ENCODE results near the gene IGFL3.

GRCh38 chr19:46089432-46089831, 35.1 kb downstream of the IGFL3 start:
- no peak for TF ChIP-seq SP1 (CRISPR knock-in tag; conservative IDR thresholded peaks at IDR 0.05)
- TF ChIP-seq CTCF (IDR thresholded peaks at IDR 0.05): no peak
- no peak for TF ChIP-seq FOXP4 (CRISPR knock-in tag; IDR thresholded peaks at IDR 0.05)
- no peak for TF ChIP-seq USF2 (CRISPR knock-in tag; IDR thresholded peaks at IDR 0.05)
- TF ChIP-seq ATF2 (CRISPR knock-in tag; IDR thresholded peaks at IDR 0.05; ENCODE audit: borderline replicate concordance, low read depth): no peak
- TF ChIP-seq JUN (CRISPR knock-in tag; IDR thresholded peaks at IDR 0.05): no peak
- no peak for TF ChIP-seq PRDM15 (CRISPR knock-in tag; IDR thresholded peaks at IDR 0.05)
- no peak for TF ChIP-seq ZSCAN18 (CRISPR knock-in tag; IDR thresholded peaks at IDR 0.05)
- TF ChIP-seq CREB1 (CRISPR knock-in tag; IDR thresholded peaks at IDR 0.05): no peak
- TF ChIP-seq ZNF423 (CRISPR knock-in tag; IDR thresholded peaks at IDR 0.05): no peak
- no peak for TF ChIP-seq ESRRA (CRISPR knock-in tag; IDR thresholded peaks at IDR 0.05; ENCODE audit: borderline replicate concordance)
- TF ChIP-seq SMAD4 (CRISPR knock-in tag; IDR thresholded peaks at IDR 0.05): no peak

Data from WTC11 (cell line).